Kidney glomerular epithelial cell (primary cell): ENCODE measurements around the gene NPIPB2.
"Not testable (repeated sequence)": the region's sequence is repeated elsewhere in the genome, so short reads cannot be mapped to it uniquely, and the experiment has no call there.

Experiments used
- DNase-seq: peaks from one replicate; lab custom pipeline; 2025; lab: John Stamatoyannopoulos, UW

Gene NPIPB2

DNA sequence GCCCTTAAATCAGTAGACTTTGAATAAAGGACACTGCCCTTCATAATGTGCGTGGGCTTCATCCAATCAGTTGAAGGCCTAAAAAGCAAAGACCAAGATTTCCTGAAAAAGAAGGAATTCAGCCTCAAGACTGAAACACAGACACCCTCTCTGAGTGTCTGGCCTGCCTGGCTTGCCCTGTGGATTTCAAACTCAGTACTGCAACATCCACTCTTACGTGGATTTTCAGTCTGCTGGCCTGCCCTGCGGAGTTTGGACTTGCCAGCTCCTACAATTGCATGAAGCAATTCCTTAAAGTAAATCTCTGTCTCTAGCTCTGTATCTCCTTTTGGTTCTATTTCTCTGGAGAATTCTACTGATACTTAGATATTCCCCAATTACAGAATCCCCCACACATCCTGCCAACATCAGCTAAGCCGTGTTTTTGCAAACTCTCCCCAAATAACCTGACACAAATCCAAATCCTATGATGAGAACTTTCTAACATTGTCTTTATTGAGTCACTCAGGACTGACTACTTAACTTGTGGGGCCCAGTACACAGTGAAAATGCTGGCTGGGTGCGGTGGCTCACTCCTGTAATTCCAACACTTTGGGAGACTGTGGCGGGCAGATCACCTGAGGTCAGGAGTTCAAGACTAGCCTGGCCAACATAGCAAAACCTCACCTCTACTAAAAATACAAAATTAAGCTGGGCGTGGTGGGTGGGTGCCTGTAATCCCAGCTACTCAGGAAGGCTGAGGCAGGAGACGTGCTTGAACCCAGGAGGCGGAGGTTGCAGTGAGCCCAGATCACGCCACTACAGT, 15.9 kb upstream of the NPIPB2 start:
- no peak for DNase-seq

DNA sequence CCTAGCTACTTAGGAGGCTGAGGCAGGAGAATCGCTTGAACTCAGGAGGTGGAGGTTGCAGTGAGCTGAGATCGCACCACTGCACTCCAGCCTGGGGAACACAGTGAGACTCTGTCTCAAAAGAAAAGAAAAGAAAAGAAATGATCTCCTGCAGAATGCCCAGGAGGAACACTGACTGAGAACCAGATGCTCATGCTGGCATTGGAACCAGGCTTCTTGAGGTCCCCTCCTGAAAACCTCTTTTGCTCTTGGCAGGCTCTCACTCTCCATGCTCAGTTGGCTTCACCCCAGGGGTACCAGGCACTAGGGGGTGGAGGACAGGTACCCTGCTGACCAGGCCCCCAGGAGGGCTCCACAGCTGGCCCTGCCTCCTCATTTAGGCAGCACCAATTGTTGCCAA, 14.7 kb upstream of the NPIPB2 start:
- DNase-seq, result no peak

DNA sequence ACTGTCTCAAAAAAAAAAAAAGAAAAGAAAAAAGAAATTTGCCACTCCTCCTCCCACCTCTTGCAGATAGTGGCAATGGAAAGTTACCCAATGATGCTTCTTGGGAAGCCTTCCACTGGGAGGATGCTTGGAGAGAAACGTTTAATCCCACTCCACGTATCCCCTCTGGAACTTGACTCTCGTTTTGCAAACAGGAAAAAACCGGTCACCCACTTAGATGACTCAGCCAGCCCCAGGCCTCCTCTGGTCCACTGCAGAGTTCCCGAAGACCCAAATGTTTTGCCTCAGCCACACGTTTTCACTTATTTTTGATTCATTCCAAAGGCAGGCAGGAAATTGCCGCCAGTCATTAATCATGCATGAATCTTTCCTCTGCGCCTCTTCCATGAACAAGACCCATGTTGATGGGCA, 13.9 kb upstream of the NPIPB2 start:
- peak; percentile 67 for DNase-seq

DNA sequence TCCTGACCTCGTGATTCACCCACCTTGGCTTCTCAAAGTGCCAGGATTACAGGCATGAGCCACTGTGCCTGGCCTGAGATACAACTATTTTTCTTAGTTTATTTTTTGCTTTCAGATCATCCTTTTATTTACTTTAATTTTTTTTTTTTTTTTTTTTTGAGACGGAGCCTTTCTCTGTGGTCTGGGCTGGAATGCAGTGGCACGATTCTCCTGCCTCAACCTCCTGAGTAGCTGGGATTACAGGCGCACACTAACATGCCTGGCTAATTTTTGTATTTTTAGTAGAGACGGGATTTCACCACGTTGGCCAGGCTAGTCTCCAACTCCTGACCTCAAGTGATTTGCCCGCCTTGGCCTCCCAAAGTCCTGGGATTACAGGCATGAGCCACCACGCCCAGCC, 11.7 kb upstream of the NPIPB2 start:
- DNase-seq, result not testable (repeated sequence)

DNA sequence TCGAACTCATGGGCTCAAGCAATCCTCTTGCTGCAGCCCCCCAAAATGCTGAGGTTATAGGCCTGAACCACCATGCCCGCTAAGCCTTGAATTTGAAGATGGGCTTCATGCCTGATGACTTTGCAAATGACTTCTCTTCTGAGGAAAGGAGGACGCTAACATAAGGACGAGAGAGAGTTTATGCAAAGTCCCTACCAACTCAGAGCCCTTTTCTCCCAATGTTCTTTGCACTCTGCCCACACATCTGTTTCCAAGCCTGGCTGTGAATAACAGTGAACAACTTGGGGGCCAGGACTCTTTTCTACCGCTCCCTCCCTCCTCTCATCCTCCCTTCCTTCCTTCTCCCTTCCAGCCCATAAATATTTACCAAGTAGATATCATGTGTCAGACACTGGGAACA, 8.5 kb upstream of the NPIPB2 start:
- no peak for DNase-seq

DNA sequence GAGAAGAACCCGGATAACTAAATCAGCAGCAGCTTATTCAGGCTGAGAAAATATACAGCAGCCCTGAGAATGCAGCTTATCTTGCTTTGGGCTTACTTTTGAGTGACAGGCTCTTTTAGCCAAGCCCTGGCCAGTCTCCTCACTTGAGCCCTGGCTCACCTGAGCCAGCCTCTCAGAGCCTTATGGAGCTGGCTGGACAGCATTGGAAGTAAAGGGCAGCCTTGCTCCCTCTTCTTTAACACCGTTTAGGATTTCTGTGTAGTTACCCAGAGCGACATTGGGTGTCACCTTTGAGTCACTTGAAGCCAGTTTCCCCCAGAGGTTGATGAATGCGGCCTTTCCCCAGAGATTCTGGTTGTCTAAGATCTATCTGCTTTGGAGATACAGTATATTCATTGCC, 7.7 kb upstream of the NPIPB2 start:
- DNase-seq, result no peak

DNA sequence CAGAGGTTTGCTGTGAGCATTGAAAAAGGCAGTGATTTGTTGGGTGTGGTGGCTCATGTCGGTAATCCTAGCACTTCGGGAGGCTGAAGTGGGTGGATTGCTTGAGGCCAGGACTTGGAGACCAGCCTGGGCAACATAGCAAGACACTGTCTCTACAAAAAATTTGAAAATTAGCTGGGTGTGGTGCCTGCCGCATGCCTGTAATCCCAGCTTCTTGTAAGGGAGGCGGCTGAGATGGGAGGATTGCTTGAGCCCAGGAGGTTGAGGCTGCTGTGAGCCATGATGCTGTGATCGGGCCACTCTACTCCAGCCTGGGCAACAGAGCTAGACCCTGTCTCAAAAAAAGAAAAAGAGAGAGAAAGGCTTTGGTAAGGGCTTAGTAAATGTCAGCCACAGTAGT, 7.0 kb upstream of the NPIPB2 start:
- DNase-seq, result no peak

DNA sequence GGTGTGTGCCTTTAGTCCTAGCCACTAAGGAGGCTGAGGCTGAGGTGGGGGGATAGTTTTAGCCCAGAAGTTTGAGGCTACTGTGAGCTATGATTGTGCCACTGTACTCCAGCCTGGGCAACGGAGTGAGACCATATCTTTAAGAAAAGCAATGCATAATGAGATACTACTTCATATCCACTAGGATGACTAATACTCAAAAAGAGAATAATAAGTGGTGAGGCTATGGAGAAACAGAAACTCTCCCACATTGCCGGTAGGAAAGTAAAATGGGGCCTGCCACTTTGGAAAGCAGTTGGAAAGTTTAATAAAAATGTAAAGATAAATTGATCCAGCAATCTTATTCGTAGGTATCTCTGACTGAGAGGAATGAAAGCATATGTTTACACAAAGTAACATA, 4.6 kb upstream of the NPIPB2 start:
- DNase-seq, result no peak

DNA sequence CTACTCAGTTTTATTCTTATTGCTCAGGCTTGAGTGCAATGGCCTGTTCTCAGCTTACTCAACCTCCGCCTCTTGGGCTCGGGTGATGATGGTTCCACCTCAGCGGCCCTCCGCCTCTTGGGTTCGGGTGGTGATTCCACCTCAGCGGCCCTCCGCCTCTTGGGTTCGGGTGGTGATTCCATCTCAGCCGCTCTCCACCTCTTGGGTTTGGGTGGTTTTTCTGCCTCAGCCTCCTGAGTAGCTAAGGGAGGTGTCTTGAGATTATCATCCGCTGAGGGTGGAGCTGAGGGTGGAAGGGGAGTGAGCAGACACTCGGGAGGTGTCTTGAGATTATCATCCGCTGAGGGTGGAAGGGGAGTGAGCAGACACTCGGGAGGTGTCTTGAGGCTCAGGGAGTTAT, 14.5 kb downstream of the NPIPB2 start:
- DNase-seq, result not testable (repeated sequence)

DNA sequence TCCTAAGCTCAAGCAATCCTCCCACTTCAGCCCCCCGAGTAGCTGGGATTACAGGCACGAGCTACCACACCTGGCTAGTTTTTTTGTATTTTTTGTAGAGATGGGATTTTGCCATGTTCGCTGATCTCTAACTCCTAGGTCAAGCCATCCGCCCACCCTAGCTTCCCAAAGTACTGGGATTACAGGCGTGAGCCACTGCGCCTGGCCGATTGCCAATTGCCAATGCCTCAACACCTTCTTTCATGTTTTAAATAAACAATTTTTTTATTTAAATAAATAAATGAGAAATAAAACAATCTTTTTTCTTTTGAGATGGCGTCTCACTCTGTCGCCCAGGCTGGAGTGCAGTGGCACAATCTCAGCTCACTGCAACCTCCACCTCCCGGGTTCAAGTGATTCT, 17.8 kb downstream of the NPIPB2 start:
- DNase-seq, result not testable (repeated sequence)

DNA sequence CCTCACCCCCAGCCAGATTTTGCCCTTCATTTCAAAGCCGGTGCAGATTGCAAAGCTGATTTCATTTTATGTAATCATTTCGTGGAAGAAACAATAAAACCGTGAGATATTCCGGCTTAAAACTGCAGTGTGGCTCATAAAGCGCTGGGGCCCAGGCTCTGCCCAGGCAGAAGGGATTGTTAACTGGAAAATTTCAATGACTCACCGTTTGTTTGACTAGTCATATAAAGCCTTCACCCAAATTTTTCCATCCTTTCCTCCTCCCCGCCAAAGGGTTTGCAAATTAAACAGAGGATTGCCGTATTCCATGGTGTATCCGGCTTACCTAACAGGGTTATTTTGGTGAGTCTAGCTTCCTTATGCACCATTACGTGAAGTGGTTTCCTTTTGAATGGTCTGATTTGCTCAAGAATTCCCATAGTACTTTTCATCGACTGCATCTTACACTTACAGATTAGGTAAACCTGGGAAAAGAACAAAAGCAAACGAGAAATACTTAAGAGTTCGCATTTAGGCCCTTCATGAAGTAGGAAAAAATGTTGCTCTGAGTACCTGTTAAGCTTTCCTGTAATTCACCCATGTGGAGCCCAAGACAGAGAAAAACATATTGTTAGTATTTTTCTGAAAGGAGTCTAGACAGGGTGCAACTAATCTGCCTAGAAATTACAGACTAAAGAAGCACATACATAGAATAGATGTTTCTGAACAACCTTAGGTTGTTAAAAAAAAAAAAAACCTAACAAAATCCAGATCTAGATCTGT, 25.1 kb downstream of the NPIPB2 start:
- no peak for DNase-seq

DNA sequence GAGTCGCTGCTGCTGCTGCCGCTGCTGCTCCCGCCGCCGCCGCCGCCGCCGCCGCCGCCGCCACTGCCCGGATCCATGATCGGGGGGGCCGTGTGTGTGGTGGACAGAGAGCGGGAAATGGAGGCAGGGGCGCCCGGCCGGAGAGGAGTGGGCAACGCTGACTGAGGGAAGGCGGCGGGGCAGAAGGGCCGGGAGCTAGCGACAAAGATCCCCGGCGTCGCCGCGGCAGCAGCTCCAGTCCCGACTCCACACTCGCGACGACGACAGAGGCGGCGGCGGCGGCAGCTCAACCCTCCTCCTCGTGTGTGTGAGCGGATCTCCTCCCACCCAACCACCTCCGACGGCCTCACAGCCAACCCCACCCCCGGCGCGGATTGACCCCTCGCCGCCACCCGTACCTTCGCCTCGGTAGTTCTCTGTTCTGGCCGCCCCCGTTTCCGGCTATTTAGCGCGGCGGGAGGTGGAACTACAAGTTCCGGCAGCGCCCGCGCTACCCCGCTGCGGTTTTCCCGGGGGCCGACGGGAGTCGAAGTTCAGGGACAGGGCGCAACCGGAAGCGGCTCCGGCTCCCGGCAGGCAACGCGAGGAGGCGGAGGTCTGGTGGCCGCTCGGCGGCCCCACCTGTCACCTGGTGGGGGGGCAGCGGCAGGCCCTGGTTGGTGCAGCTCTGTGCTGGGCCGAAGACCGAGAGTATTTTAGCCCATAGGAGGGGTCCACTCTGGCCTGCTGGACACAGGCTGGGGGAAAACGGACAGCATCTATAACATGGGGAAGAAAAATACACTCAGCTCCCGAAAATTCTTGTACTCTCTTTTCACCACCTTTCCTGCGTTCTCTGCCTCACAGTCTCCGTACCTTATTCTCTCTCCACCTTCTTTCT, 26.0 kb downstream of the NPIPB2 start, which contains the start of gene GSPT1:
GSPT1 (minus strand) TSS at position 313 of the 880 bp plus-strand sequence; CDS start at position 77, 236 bp downstream.
- DNase-seq, result peak; percentile 86

DNA sequence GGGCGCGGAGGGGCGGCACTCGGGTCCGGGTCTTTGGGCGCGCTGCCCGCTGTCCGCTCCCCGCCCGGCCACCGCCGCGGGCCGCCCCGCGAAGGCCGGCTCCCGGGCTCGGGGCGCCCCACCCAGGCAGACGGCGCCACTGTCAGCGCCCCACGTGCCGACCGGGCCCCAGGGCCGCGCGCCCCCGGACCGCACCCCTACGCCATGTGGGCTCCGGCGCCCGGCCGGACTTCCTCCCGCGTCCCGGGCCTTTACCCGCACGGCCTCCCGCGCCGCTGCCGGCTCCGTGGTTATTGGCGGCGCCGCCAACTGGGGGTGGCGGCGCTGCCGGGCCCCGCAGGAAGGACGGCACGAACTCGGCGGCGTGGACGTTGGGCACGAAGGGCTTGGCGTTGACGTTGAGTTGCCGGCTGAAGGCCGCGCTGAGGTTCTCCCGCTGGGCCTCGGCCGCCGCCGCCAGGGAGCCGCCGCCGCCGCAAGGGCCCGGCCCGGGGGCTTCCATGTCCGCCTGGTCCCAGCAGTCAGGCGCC, 26.7 kb downstream of the NPIPB2 start:
- DNase-seq, result no peak

DNA sequence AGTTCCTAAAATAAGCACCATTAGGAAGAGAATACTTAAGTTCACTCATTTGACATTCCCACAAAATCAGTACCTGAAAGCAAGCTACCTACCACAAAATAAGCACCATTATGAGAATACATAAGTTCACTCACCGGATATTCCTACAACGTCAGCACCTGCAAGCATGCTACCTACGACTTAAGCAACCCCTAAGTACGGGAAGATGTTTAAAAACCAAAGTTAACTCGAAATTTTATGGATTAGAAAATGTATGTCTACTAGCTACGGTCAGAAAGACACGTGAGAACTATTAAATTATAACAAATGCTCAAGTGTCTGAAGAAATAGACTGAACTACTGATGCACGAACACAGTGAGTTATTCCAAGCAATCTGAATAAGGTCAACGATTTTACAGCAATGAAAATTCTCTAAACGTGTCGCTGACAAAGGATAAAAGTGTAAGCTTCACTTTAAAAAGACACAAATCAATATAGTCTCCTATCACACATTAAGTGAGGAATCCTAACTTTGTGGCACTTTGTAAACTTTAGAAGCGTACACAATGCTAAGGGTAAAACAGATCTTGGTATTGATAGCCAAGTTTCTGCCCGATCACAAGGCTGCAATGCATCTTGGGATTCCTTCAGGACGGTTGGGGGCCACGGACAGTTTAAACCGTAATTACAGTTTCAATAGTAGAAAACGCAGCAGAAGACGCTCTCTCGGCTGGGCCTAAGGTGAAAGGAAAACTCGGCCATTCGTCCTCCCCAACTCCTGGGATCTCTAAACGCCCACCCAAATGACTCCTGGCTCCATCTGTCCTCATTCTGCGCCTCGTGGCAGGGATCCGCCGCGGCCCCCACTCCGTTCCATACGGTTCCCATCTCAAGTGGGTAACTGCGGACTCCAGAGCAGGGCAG, 27.4 kb downstream of the NPIPB2 start:
- DNase-seq, result peak; percentile 26

DNA sequence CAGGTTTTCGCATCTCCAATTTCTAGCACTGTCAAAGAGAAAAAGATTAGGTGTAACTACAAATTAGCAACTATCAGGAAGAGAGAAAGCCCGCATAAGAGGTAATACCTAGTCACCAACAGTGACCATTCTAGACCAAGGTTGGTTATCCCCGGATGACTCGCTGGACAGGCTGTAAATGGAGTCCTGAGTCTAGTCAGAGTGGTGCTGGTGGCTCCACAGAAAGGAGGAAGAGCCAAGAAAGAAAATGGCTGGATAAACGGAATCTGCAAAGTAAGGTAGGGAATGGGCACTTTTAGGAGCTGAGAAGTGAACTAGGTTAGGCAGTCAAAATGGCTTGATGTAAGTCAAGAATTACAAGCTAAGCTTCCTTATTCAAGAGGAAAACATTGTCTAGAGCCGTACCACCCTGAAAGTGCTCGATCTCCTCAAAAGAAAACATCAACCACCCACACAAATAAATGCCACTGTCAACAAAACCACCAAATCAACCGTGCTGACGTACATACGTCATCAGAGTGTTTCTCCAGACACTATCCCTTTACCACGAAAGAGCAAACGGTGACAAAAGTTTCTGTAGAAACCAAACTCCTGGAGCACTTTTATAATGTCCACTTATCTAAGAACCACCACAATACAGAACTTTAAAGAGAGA, 28.3 kb downstream of the NPIPB2 start:
- peak; percentile 3 for DNase-seq

DNA sequence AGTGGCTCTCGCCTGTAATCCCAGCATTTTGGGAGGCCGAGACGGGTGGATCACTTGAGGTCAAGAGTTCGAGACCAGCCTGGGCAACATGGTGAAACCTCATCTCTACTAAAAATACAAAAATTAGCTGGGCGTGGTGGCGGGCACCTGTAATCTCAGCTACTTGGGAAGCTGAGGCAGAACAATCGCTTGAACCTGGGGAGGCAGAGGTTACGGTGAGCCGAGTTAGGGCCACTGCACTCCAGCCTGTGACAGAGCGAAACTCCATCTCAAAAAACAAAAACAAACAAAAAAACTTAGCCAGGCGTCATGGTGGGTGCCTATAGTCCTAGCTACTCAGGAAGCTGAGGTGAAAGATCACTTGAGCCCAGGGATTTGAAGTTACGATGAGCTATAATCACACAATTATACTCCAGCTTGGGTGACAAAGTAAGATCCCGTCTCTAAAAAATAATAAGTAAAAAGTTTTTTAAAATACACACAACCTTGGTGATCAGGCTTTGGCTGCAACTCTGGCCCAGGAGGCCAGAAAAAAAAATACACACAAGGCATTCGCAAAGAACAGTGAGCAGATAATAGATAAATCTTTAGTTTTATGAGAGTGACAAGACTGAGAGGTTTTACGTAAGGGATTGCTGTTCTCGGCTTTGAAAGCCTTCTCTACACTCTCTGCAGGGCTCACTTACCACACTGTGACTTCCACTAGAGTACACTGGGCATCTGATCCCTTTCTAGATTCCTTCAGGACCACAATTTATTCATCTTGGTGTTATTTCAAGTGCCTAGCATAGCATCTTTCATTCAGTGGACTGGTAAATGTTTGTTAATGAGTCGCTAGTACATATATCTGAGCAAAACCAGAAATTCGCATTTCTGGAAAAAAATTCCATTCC, 31.9 kb downstream of the NPIPB2 start:
- DNase-seq, result no peak

DNA sequence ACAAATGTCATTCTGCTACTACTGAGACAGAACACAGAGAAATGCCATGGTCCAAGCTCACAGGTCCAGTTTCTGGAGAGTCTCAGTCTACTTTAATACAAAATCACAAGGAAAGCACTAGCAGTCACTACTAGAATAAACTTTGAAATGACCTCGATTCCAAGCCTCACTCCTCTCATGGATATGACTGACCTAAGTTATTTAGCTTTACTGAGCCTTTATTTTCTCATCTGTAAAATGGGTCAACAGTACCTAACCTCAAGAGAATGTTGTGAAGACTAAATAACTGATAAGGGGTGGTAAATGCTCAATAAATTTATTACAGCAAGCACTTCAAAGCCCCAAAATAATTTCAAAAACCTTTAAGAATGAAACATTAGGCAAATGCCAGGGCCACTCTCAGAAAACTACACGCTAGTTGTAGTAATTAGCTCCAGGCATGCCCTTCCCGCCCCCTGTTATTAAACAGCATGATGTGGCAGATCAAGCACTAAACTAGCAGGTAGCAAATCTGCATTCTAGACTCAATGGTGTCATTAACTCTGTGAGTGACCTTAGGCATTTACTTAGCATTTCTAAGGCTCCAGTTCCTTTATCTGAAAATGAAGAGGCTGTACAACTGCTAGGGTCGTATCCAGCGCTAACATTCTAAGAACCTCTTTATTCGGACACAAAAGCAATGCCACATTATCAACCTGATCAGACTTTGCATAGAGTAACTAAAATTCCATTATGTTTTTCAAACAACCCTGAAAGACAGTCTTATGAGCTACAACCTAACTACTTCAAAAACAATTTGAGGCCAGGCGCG, 34.5 kb downstream of the NPIPB2 start:
- no peak for DNase-seq

DNA sequence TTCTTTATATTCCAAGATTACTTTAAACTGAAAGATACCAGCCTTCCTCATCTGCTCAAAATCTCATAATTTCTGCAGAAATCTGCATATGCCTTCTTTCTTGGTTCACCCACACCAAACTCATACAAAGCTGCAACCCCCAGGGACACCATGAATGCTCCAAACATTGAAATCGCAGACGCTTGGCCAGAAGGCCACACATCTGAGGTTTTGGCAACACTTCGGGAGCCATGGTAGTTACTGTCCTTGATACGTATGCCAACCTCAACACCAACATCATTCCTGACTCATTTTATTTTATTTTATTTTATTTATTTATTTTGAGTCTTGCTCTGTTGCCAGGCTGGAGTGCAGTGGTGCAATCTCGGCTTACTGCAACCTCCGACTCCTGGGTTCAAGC, 37.9 kb downstream of the NPIPB2 start:
- DNase-seq, result no peak

DNA sequence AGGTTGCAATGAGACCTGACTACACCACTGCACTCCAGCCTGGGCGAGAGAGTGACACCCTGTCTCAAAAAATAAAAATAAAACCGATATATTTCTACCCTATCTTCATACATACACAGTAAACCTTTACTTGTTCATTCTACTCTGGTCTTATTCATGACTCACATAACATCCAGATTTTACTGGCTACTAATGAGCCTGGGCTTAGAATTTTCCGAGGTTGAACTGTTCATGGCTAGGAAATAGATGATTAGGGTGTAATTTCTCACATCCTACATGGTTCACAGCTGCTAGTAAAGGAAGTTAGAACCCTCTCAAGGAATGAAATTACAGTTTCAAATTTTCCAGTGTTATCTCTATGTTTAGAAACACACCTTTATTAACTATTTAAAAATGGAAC, 40.8 kb downstream of the NPIPB2 start:
- no peak for DNase-seq
